Heart left ventricle (tissue), 16 donors: ENCODE results near the gene PLCH1. TPM values are rescaled to one million over a fixed set of nuclear protein-coding genes. Genes with fewer than 3 reads are reported as not detected.

Experiments used
- ATAC-seq, 4 donors: fragments of 200-7000 bp; cut with Tn5 transposase; one replicate each; pipeline ENCODE4 v1.9.1; 2020 to 2022; ENCODE audit warnings: moderate library complexity in 4 of 4, mild to moderate bottlenecking in 3 of 4, moderate number of reproducible peaks in 1 of 4
- DNase-seq, 5 donors: peaks; one replicate each; pipeline ENCODE4 v3.0.0-alpha.2; 2020
- H3K27ac ChIP-seq, 12 donors: fragments of 200-600 bp; sonication (generic) in 4 of 12; one replicate each; pipeline versions ENCODE4 v1.5.0 to v1.8.0; 2016 to 2022; ENCODE audit warnings: mild to moderate bottlenecking in 2 of 12
- H3K27me3 ChIP-seq, 9 donors: fragments of 200-600 bp; sonication (generic) in 2 of 9; one replicate each; pipeline versions ENCODE4 v1.5.1 to v1.8.0; 2016 to 2022; ENCODE audit warnings: mild to moderate bottlenecking in 3 of 9
- H3K36me3 ChIP-seq, 9 donors: fragments of 200-600 bp; sonication (generic) in 2 of 9; one replicate each; pipeline versions ENCODE4 v1.5.0 to v1.8.0; 2018 to 2022; ENCODE audit warnings: mild to moderate bottlenecking in 2 of 9
- H3K4me1 ChIP-seq, 12 donors: fragments of 200-600 bp; sonication (generic) in 4 of 12; one replicate each; pipeline versions ENCODE4 v1.5.0 to v1.8.0; 2016 to 2022; ENCODE audit warnings: mild to moderate bottlenecking in 3 of 12
- H3K4me3 ChIP-seq, 12 donors: fragments of 200-600 bp; sonication (generic) in 4 of 12; one replicate each; pipeline versions ENCODE4 v1.5.0 to v1.8.0; 2017 to 2022; ENCODE audit warnings: mild to moderate bottlenecking in 9 of 12, moderate library complexity in 4 of 12
- H3K9me3 ChIP-seq, 12 donors: fragments of 200-600 bp; sonication (generic) in 4 of 12; one replicate each; pipeline versions ENCODE4 v1.5.0 to v1.8.0; 2016 to 2022; ENCODE audit warnings: mild to moderate bottlenecking in 1 of 12
- POLR2A ChIP-seq, 2 donors: fragments of 450-650 bp; IDR thresholded peaks; one replicate each; pipeline ENCODE4 v1.6.1; 2017; ENCODE audit warnings: antibody characterized with exemption in 2 of 2, mild to moderate bottlenecking in 2 of 2, moderate library complexity in 2 of 2
- WGBS, 4 donors: extraction: QIAGEN DNeasy Blood & Tissue Kit in 2 of 4; methylation state at CpG; one replicate each; pipeline versions ENCODE4 v1.1.5 to v1.1.7; 2013 to 2018; 5-methylcytosine and 5-hydroxymethylcytosine counted together
- intact Hi-C, 10 donors: fragments of 100-400 bp; cut with DNase I; formaldehyde crosslinking; loops; one replicate each; pipeline versions ENCODE4 v1.11.1 to v1.14.2; 2022
- polyA plus RNA-seq, 2 donors: library from polyadenylated mRNA; stranded (reverse); fragments of 200-250 nt; gene quantifications; one replicate each; pipeline ENCODE4 v1.2.3, GENCODE V29; 2013
- total RNA-seq, 9 donors: library from RNA; depleted of rRNA in 2 of 9; stranded (reverse); fragments of >200 nt in 2 of 9; fragmentation: NEBNext Ultra II Directional in 3 of 9; extraction: Animal tissue kit (Norgen Biotek cat#: 25700) in 3 of 9; gene quantifications; one replicate each; pipeline versions ENCODE4 v1.1.0 to v1.2.4, GENCODE V29; 2016 to 2023
- TF ChIP-seq, protein P1 (sequence below), 12 donors: fragments of 200-600 bp; sonication (generic) in 4 of 12; IDR thresholded peaks; one replicate each; pipeline versions ENCODE4 v1.5.0 to v1.8.0; 2018 to 2022; ENCODE audit warnings: antibody characterized with exemption in 12 of 12, mild to moderate bottlenecking in 5 of 12
- donor health status: ischemic (EF 13 %, LVEDD 7.1; RV severe dilation, severe dysfunction).
- donor health status: healthy with polysubstance abuse.
- donor health status: DM: no; HTN: yes; CAD: no.
- donor health status: DM: no; HTN: no; CAD: no.
- donor health status: ischemic (EF 25% LVEDD 6.9; RV normal size, moderate dysfunction).
- donor health status: ischemic (EF 25% LVEDD 5.7; RV mildly dilated, moderate dysfunction).
- donor health status: healthy.
- donor health status: DM: yes; HTN: yes; CAD: no.
- donor health status: ischemic (EF 35%, LVEDD 5.7; RV mildly dilated, moderate dysfunction).
- donor health status: nonischemic (EF 11% LVEDD 7.7; RV severe dilation, severe dysfunction).
- donor health status: DM: yes; HTN: yes; CAD: no.
- donor health status: PGD.
- donor health status: ischemic (EF 29% LVEDD 5.4; RV normal size, mild dysfunction).
- donor health status: nonischemic (EF 23%, LVEDD 6.1; RV moderate dilation, normal function).

PLCH1 gene
- total and polyA plus RNA-seq, 11 donors, result 0.07 to 2.7 (median 0.23) TPM

DNA sequence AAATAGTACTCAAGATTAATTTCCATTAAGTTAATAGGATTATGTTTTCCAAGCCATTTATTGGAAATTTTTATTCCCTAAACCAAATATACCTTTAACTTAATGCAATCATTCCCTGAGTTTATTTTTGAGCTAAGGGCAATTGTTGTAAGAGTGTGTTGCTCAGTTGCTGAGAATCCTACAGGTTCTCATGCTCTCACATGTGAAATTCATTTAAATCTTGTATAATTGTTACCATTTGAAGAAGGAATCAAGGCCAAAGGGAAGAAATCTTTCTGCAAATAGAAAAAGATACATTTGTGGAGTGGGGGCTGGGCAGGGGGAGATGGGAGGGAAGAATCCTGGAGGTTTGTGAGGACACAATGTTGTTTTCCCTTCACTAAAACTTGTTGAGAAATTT is 248.7 kb downstream of the PLCH1 start:
- Histone ChIP-seq H3K9me3 (no peaks in the 10 kb centered on the region), H3K4me1 (no peaks in the 10 kb centered on the region), H3K4me3 (no peak overlapping the region), H3K36me3 (no peaks in the 10 kb centered on the region), H3K27ac (no peak overlapping the region), H3K27me3 (no peaks in the 10 kb centered on the region)
- TF ChIP-seq, protein P1, sequence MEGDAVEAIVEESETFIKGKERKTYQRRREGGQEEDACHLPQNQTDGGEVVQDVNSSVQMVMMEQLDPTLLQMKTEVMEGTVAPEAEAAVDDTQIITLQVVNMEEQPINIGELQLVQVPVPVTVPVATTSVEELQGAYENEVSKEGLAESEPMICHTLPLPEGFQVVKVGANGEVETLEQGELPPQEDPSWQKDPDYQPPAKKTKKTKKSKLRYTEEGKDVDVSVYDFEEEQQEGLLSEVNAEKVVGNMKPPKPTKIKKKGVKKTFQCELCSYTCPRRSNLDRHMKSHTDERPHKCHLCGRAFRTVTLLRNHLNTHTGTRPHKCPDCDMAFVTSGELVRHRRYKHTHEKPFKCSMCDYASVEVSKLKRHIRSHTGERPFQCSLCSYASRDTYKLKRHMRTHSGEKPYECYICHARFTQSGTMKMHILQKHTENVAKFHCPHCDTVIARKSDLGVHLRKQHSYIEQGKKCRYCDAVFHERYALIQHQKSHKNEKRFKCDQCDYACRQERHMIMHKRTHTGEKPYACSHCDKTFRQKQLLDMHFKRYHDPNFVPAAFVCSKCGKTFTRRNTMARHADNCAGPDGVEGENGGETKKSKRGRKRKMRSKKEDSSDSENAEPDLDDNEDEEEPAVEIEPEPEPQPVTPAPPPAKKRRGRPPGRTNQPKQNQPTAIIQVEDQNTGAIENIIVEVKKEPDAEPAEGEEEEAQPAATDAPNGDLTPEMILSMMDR (IDR thresholded peaks at IDR 0.05), result no peak
- no peak for TF ChIP-seq POLR2A (IDR thresholded peaks at IDR 0.05)
- ATAC-seq (no peak), DNase-seq (no peak)
- intact Hi-C loops, result no loop called here

DNA sequence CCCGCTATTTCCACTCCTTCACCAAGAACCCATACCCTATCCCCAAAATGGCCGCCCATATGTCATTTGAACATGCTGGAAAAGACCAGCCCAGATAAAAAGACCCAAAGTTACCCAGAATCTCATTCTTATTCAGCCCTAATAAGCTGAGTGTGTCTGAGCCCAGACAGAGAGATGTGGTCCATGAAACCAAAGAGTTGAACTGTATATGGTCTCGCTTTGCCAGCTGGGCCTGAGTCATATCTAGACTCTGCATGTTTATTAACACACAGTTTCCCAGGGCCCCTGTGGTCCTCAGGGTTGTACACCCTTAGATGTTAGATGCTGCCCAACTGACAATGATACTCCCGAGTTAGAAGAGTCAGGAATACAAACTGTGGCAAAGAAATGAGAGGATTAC is 249.5 kb downstream of the PLCH1 start:
- TF ChIP-seq, protein P1 (IDR thresholded peaks at IDR 0.05), result no peak
- TF ChIP-seq POLR2A (IDR thresholded peaks at IDR 0.05), result no peak
- intact Hi-C loops, result no loop called here
- no peaks in the 10 kb centered on the region for H3K4me1 ChIP-seq
- no peaks in the 10 kb centered on the region for H3K9me3 ChIP-seq
- no peak overlapping the region for H3K4me3 ChIP-seq
- DNase-seq (no peak), ATAC-seq (no peak)
- 79 to 88% (median 85%) methylated on average over 4 of the region's 4 CpGs for WGBS, 4 donors
- H3K27me3 ChIP-seq, result no peaks in the 10 kb centered on the region
- H3K27ac ChIP-seq, result no peak overlapping the region
- no peaks in the 10 kb centered on the region for H3K36me3 ChIP-seq

DNA sequence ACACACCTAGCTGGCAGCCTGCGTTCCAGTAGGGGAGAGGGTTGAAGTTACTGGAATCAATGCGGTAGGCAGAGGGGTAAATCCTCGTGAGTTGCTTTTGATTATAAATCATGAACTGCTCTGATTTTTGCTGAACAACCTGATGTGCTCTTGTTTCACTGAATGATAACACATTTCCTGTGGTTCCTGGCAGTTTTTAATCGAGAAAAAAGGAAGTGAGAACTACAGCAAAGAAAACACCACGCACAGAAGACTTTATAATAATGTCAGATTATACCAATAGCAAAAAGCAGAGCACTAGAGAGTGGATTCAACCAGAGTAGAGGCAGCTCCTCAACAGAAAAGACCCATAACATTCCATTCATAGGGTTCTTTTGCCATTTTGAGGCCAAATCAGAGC is 250.5 kb downstream of the PLCH1 start:
- no peaks in the 10 kb centered on the region for H3K27me3 ChIP-seq
- H3K4me3 ChIP-seq, result no peak overlapping the region
- ATAC-seq (no peak), DNase-seq (no peak)
- 50 to 65% (median 55%) methylated on average over 5 of the region's 5 CpGs for WGBS, 4 donors
- no peak overlapping the region for H3K27ac ChIP-seq
- no peaks in the 10 kb centered on the region for H3K9me3 ChIP-seq
- intact Hi-C loops, result no loop called here
- no peaks in the 10 kb centered on the region for H3K36me3 ChIP-seq
- no peaks in the 10 kb centered on the region for H3K4me1 ChIP-seq
- TF ChIP-seq, protein P1 (IDR thresholded peaks at IDR 0.05), result no peak
- no peak for TF ChIP-seq POLR2A (IDR thresholded peaks at IDR 0.05)

DNA sequence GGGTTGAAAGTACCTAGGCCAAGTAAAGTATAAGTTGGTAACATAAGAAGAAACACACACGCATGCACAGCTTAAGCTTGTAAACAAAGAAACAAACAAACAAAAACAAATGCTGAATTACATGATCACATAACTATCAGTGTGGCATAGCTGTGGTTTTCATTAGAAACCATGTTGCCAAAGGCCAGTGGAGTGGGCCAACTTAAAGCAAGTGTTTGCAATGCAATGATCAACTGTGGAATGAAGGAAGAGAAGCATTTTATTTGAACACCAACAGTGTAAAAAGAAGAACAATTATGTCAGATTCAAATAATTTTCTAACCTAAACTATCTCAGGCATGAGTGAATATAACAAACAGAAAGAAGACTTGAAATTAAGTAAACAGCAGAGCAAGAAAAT is 252.0 kb downstream of the PLCH1 start:
- H3K27me3 ChIP-seq, result no peaks in the 10 kb centered on the region
- no peak for ATAC-seq
- no peaks in the 10 kb centered on the region for H3K9me3 ChIP-seq
- H3K27ac ChIP-seq, result no peak overlapping the region
- H3K36me3 ChIP-seq, result no peaks in the 10 kb centered on the region
- DNase-seq, result no peak
- no peak overlapping the region for H3K4me3 ChIP-seq
- TF ChIP-seq, protein P1 (IDR thresholded peaks at IDR 0.05), result no peak
- TF ChIP-seq POLR2A (IDR thresholded peaks at IDR 0.05), result no peak
- intact Hi-C loops, result no loop called here
- no peaks in the 10 kb centered on the region for H3K4me1 ChIP-seq
- WGBS, 4 donors, result 92 to 98% (median 96%) methylated on average over 1 of the region's 1 CpG
